Brain pericyte (primary cell): ENCODE data around the gene PHYHD1.
"Not testable (repeated sequence)": the region's sequence is repeated elsewhere in the genome, so short reads cannot be mapped to it uniquely, and the experiment has no call there.

ENCODE experiments used
- DNase-seq: peaks from one replicate; pipeline ENCODE4 v3.0.0-alpha.2; 2012; ENCODE audit warnings: low read depth, low spot score

PHYHD1 gene

DNA sequence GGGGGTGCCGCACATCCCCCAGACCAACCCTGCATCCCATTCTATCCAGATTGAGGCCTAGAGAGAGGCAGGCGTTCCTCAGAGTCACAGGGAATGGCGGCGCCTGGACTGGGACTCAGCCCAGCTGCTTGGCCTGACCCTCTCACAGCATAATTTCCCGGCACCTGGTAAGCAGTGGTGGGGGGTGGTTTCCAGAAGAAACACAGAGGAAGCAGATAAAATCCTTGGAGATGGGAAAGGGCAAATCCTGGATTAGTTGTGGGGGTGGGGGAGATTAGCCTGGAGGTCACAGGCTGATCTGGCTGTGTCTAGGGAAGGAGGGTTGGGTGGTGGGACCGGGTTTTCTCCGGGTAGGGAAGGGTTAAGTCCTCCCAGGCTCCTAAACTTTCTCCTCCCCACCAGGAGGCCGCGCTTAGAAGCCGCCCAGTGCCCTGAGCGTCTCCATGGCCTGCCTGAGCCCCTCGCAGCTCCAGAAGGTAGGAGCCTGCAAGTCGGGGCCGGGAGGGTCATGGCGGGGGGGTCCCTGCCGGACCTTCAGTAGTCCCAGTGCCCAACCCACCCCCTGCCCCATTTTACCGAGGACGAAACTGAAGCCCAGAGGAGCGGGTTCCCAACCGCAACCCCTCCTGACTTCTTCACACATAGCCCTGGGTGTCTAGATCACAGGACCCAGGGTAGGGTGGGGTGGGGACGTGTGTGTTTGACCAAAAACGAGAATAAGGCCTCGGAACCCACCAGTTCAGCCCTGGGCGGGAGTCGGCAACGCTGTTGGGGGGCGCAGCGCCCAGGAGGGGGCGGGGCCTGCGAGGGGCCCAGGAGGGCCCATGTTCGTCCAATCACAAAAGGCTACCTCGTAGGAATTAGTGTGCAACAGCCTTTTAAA lies 1.3 kb downstream of the PHYHD1 start:
- DNase-seq, result no peak

- no peak for DNase-seq
Observed at GRCh38 chr9:128923493-128923883, 2.7 kb downstream of the PHYHD1 start.

DNA sequence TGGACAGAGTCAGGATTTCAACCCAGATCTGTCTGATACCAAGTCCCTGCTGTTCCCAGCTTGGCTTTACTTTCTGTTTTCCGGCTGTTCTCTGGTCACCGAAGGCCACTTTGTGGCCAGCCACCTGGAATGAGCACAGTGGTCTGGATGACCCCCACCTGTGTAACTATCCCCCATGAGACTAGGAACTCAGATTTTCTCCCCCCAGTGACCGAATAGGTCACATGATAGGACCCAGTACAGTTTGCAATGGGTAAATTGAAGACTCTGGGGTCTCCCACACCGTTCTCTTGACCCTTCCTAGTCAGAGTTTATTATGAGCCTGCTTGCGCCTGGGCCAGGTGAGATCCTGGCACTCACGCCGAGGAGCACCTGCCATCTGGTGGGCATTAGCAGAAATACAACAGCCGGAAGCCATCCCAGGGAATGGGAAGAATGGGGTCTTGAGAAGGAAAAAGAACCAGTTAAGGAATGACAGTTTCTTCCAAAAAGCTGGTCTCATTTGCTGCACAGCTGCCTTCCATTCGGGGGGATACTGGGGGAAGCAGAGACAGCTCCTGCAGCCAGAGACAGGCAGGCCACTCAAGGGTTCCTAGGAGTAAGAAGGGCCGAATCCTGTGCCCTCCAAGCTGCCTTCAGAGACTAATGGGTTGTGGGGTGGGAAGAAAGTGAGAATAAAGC lies 7.1 kb downstream of the PHYHD1 start:
- DNase-seq, result no peak

- DNase-seq, result no peak
Observed at GRCh38 chr9:128928624-128929023, 7.8 kb downstream of the PHYHD1 start.

DNA sequence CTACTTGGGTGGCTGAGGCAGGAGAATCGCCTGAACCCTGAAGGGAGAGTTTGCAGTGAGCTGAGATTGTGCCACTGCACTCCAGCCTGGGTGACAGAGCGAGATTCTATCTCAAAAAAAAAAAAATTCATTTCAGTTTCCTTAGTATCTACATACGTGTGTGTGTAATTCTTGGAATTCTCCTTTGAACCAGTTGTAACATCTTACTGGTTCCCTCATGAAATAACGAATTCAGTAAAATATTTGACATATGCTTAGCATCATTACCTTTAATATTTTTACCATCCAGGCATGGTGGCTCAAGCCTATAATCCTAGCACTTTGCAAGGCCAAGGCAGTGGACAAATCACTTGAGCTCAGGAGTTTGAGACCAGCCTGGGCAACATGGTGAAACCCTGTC lies 8.8 kb downstream of the PHYHD1 start:
- DNase-seq, result no peak

DNA sequence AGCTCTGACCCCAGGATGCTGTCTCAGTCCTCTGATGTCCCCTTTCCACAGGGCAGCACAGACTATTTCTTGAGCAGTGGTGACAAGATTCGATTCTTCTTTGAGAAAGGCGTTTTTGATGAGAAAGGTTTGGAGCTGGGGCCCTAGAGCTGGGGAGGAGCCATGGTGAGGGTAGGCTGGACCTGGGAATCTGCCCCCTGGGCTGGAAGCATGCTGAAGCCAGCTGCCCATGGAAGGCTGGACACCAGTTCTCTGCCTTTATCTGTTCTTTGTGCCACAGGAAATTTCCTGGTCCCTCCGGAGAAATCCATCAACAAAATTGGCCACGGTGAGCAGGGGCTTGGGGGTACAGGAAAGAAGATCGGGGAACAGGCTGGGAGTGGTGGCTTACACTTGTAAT lies 12.9 kb downstream of the PHYHD1 start:
- DNase-seq, result no peak

DNA sequence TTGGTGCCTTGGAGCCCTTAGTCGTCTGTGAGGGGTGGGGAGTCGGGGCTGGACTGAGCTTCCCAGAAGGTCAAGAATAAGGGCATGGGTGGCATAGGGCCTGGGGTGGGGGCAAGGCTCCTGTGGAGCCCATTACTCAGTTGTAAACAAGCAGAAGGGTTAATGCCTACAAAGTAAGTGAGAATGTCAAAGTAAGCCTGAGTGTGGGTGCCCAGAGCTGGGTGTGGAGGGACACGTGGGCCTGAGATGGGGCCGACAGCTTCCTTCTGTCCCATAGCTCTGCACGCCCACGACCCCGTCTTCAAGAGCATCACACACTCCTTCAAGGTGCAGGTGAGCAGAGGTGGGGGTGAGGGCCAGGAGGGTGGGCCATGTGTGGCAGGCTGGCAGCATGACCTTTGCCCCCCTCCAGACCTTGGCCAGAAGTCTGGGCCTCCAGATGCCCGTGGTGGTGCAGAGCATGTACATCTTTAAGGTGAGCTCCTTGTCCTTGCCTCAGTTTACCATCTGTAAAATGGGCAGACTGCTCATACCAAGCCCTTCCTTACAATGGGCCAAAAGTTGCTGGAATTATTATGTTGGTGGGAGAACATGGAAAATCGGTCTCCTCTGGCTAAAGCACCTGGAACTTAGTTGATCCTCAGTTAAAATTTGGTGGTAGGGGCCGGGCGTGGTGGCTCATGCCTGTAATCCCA lies 15.5 kb downstream of the PHYHD1 start:
- no peak for DNase-seq

DNA sequence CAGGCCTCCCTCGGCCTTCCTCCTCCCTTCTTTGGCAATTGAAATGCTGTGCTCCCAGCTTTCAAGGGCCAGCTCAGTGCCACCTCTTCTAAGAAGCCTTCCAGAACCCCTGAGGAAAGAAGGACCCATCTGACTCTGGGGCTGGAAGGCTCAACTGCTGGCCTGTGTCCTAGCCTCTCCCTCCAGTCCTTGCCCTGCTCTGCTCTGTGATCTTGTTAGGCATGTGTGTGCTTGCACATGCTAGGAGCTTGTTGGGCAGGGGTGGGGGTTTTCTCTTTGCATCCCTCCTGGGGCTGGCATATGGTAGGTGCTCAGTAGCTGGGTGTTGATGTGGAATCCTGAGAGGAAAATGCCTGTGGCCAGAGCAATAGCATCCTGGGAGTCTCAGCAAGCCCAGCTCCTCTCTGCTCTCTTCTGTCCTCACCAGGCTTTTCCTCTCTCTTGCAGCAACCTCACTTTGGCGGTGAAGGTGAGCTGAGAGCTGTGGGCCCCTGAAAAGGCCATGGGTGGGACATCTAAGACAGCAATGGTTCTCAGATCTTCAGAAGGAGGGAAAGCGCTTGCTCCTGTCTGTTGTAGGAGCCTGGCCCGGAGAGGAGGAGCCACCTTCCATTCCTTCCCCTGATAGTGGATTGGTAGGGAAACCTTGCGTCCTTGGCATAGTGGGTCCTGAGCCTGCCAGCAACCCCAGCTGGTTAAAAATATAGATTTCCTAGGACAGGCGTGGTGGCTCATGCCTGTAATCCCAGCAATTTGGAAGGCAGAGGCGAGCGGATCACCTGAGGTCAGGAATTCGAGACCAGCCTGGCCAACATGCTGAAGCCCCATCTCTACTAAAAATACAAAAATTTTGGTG lies 16.8 kb downstream of the PHYHD1 start:
- no peak for DNase-seq

DNA sequence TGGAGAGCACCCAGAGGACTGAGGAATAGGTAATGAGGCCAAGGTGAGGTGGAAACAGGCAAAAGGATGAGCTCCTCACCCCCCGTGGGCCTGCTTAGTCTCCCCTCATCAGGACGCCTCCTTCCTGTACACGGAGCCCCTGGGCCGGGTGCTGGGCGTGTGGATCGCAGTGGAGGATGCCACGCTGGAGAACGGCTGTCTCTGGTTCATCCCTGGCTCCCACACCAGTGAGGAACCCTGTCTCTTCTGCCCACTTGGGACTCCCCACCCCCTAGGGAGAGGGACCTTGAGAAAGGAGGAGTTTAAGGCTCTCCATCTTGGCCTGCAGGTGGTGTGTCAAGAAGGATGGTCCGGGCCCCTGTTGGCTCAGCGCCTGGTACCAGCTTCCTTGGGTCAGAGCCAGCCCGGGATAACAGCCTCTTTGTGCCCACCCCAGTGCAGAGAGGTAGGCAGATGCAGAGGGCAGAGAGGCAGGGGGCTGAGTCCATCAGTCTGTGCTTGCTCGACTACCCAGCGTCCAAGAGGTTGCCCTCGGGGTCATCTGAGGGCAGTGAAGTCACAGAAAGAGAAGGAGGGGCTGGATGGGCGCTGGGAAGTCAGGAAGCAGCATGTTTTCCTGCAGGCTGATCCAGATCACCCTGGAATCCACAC lies 19.6 kb downstream of the PHYHD1 start:
- DNase-seq, result no peak

GRCh38 chr9:128940946-128941755 lies 20.4 kb downstream of the PHYHD1 start:
- no peak for DNase-seq

DNA sequence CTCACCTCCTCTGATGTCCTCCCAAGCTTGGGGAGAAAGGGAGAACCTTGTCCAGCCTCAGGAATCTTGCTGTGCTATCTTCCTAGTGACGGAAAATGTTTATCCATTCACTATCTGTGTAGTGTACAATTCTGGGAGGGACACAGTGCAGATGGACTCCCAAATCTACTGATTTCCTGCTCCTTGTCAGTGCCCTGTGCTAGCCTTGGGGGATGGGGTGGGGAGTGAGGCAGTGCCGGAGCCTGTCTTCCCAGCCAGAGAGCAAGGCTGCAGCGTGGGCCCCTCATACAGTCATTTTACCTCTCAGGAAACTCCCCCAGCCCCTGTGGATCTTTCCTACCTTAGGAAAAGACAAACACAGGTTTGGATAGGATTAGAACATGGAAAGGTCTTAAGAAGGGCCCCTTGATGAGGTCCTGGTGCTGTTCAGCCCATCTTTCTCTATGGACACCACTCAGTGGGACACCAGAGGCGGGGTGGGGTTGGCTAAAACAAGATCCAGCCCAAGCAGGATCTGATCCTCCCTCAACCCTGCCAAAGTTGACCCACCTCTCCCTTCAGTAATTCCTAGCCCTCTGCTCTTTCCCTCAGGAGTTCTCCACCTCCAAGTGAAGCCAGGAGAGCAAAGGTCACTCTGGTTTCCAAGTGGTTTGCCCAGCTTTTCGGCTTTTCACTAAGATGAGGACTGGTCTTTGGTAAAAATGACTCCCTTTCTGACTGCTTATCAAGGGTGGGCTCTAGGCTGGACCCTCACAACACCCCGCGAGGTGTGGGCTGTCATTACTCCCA lies 23.2 kb downstream of the PHYHD1 start:
- DNase-seq, result no peak

DNA sequence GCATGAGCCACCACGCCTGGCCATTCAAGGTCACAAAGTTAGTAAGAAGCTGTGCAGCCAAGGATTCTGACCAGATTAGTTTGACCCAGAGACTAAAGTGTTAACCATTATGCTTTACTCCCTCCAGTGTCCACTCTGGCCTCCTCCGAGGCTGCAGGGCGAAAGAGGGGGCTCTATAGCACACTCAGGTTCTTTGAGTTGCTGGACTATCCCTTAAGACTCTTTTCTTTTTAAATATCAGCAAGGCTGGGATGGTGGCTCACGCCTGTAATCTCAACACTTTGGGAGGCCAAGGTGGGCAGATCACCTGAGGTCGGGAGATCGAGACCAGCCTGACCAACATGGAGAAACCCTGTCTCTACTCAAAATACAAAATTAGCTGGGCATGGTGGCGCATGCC lies 24.2 kb downstream of the PHYHD1 start:
- not testable (repeated sequence) for DNase-seq

DNA sequence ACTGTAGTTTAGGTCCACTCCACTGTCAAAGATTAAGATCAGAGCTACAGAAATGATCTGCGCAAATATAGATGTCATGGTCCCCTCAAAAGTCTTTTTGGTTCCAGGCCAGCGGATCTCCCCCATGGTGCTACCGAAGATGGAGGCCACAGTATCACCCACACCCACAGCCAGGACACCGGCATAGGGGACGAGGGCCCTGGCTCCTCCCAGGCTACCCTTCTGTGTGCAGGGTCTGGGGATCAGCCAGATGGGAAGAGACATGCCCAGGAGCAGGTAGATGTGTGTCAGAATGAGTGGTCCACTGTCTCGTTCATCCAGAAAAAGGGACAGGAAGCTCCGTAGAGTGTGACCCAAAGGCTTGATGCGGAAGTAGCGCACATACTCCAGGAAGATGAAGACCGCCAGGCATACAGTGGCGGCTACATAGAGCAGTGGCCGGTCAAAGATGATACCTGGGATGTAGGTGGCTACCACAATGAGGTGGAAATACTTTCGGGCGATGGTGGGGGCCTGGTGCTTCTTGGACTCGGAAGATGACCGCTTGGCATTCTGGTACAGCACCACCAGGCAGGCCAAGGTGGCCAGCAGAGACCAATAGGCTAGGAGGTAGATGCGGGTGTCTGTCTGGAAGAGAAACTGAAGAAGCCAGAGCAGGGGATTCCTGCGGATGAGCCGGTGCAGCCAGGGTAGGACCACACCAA lies 25.2 kb downstream of the PHYHD1 start:
- DNase-seq, result no peak

- no peak for DNase-seq
Observed at GRCh38 chr9:128946571-128947276, 25.9 kb downstream of the PHYHD1 start.

- DNase-seq, result no peak
Observed at GRCh38 chr9:128947277-128947526, 26.4 kb downstream of the PHYHD1 start.

DNA sequence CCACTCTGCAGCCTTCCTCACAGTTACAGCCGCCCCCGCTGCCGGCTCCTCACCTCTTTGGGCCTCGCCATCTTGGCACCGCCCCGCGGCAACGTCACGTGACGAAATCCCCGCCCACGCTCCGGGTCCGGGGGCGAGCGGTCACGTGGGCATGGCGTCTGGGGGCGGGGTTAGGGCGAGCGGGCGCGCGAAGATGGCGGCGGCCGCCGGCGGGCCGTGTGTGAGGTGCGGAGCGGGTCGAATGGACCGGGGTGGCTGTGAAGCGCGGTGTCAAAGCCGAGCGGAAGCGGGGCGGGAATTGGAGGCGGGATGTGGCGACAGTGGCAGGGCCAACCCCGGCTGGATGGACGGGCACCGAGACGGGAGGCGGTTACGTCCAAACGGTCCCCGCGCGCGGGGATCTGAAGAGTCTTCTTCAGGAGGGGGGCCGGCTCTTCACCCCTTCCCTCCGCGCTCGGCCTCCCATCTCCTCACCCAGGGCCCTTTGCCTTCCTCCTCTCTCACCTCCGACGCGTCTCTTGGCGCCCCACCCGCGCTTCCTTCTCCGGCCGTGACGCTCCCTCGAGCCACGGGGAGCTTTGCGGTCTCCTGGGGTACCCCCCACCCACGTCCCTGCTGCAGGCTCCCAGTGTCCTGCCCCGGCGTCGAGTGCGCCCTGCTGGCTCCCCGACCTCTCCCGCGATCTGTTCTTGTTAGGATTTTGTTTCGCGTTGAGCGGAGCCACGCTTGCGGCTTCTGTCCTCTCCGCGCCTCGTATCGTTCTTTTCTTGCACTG lies 26.9 kb downstream of the PHYHD1 start, which contains the start of the genes DOLK and NUP188:
Gene DOLK (minus strand): TSS at position 77 of the 775 bp plus-strand sequence. CDS start 300 bp downstream, outside the sequence.
Gene NUP188 (plus strand): TSS at position 173 of the 775 bp plus-strand sequence. CDS start 21 bp downstream, at position 194.
- DNase-seq, result peak; percentile 71

DNA sequence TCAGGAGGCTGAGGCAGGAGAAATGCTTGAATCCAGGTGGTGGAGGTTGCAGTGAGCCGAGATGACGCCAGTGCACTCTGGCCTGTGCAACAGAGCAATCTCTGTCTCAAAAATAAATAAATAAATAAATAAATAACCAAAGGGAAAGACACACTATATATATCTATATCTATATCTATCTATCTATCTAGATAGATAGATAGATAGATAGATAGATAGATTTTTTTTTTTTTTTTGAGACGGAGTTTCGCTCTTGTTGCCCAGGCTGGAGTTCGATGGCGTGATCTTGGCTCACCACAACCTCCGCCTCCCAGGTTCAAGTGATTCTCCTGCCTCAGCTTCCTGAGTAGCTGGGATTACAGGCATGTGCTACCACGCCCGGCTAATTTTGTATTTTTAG lies 40.6 kb downstream of the PHYHD1 start:
- DNase-seq, result not testable (repeated sequence)
